Hematopoietic multipotent progenitor cell (in vitro differentiated cells): Measurements from ENCODE around the gene PPP2R5A. TPM values are rescaled to one million over a fixed set of nuclear protein-coding genes. Genes with fewer than 3 reads are reported as not detected.
"Not testable (repeated sequence)": the region's sequence is repeated elsewhere in the genome, so short reads cannot be mapped to it uniquely, and the experiment has no call there.

ENCODE experiments used
- DNase-seq, 3 donors: peaks; one replicate each; pipeline ENCODE4 v3.0.0-alpha.2; 2011 to 2015; ENCODE audit warnings: low read depth in 2 of 3, low spot score in 2 of 3
- total RNA-seq: library from RNA; depleted of rRNA; stranded (reverse); fragments of >200 nt; gene quantifications from one replicate; pipeline ENCODE4 v1.2.3, GENCODE V29; 2012

The PPP2R5A gene
- total RNA-seq, 1 donor = 21.8 TPM

DNA sequence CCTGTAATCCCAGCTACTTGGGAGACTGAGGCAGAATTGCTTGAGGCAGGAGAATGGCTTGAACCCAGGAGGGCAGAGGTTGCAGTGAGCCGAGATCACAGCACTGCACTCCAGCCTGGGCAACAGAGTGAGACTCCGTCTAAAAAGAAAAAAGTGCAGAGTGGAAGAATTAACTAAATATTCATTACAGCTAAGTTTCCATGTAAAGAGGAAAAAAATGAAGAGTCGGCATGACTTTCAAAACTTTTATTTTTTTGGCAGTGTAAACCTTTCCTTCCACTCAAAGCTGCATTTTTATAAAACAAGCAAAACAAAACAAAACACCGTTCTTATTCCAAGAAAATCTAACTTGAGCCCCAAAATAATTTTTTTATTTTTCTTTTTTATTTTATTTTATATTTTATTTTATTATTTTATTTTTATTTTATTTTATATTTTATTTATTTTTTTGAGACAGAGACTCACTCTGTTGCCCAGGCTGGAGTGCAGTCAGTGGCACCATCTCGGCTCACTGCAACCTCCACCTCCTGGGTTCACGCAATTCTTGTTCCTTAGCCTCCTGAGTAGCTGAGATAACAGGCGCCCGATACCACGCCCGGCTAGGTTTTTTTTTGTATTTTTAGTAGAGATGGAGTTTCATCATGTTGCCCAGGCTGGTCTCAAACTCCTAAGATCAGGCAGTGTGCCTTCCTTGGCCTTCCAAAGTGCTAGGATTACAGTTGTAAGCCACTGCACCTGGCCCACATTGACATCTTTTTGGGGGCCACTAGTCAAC, 66.6 kb downstream of the PPP2R5A start:
- DNase-seq = no peak

DNA sequence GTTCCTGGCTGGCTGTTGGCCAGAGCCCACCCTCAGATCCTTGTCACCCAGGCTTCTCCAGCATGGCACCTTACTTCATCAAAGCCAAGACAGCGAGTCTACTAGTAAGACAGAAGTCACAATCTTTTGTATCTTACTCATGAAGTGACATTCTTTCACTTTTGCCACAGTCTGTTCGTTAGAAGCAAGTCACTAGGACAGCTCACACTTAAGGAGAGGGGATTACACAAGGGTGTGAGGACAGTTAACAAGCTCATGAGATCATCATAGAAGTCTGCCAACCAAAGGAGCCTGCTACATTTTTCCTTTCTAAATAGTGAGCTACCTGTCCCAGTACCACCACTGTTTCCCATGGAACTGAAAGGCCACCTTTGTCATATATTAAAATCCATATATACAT, 68.0 kb downstream of the PPP2R5A start:
- no peak for DNase-seq

DNA sequence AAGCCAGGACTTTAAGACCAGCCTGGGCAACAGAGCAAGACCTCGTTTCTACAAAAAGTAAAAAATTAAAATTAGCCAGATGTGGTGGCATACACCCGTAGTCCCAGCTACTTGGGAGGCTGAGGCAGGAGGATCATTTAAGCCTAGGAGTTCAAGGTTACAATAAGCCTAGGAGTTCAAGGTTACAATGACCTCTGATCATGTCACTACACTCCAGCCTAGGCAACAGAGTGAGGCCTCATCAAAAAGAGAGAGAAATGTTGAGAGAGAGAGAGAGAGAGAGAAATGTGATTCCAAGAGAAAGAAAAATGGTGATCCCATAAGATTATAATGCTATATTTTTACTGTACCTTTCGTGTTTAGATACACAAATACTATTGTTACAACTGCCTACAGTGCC, 69.3 kb downstream of the PPP2R5A start:
- no peak for DNase-seq

DNA sequence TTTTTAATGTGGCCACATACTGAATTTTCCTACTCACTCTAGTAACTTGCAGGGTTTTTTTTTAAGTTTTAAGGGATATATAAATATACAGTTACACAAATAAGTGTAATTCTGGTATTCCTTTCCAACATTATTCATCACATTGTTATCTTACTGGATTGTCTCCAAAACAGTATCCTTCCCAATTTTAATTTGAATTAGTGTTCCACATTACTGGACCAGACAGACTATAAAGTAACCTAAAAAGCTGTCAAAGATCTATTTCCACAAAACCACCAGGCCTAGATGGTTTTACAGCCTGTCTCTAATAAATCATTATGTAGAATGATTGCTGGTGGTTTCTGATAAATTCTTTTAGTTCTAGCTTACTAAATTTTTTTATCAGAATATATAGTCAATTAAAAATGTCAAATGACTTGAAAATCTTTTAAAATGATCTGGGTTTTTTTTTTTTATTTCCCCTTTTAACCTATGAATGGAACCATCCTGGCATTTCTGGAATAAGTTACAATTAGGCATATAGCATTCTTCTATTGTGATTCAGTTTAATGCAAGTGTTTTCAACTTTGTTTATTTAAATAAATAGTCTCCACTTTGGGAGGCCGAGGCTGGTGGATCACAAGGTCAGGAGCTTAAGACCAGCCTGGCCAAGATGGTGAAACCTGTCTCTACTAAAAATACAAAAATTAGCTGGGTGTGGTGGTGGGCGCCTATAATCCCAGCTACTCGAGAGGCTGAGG, 70.2 kb downstream of the PPP2R5A start:
- DNase-seq = no peak

DNA sequence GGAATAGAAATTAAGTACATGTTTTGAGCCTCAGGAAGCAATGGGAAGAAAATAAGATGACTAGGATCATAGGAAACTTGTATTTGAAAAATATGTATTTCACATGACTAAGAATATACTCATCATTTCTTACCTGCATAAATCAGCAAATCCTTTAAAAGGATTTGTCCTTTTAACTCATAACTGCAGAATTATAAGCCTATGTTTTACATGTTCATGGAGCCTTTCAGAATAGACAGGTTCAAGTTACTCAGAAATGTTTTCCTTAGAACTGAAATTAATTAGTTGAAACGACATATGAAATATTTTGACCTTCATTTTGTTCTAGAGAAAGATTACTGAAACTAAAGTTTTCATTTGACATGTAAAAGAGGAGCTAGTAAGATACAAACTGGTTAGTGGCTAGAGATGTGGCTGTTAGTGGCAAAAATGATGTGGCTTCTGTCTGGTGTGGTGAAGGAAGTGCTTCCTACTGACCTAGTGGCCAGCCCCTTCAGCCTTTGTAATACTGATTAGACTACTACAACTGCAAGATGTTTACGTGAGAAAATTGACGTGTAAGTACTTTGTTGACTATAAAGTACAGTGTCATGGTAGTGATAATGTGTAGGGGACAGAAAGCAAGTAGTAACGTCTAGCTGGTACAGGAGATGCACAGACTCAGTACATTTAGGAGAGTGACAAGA, 74.7 kb downstream of the PPP2R5A start:
- no peak for DNase-seq

DNA sequence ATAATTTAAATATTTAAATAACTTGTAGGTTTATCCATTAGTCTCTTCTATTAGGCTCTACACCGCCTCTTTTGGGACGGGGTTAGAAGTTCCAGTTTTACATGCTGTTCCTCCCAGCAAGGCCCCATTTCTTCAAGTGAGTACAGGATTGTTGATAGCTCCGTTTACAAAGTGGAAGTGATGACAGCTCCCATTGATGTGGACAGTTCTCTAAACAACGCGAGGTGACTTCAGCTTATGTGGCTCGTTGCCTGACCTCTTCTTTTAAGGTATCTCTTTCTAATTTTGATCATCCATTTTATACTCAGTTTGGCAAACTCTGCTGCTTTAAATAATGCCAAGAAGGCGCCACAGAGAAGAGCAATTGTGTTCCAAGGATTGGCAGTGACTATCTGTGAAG, 79.8 kb downstream of the PPP2R5A start:
- DNase-seq = no peak

DNA sequence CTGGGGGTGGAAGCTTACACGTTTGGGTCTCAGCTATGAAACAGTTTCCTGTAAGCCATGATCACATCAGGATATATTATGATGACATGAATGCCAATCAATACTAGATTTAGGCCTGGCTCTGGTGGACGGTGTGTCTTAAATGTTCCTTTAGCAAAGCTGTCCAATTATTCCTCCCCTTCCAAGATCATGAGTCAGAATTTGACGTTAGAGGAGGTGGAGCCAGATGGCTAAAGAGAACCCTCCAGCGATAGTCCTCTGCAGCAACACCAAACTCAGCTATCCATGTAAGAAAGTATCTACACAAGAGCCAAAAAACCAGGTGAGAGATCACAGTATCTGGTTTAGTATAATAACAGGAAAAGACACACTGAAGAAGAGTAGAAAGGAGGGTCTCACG, 81.7 kb downstream of the PPP2R5A start:
- DNase-seq = no peak

DNA sequence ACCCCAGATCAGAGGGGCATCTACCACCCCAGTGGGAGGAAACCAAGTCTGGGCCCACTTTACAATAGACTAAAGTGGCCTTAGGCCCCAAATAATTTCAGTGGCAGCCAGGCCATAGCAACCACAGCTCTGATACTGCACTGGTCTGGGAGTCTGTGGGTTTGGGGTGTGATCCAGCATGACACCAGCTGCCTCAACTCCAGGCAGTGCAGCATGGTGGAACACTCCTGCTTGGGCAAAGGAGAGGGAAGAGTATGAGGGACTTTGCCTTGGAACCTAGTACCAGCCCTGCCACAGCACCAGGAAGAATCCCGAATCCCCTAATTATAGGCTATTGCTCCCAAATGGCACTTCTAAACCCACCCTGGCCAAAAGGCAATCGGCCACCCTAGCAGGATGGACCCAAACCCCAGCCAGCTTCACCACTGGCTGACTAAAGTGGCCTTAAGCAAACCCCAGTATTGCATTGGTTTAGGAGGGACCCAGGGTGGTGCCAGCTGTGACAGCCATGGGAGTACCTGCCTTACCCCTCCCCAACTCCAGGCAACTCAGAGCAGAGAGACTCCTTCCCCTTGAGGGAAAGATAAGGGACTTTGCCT, 82.4 kb downstream of the PPP2R5A start:
- no peak for DNase-seq

DNA sequence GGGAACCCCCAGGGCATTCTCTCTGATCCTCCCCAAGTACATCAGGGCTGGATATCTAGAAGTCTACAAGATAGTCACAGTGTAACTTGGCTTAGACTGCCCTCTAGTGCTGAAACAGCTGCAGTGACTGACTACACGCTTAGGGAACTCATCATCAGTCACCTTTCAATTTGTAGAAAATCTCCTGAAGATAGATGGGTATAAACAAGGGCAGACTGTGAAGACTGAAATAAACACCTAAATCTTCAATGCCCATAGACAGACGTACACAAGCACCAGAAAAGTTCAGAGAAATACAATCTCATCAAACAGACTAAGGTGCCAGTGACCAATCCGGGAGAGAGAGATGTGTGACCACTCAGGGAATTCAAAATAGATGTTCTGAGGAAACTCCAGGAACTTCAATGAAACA, 82.9 kb downstream of the PPP2R5A start:
- DNase-seq = peak; percentile 23 to 85 (median 61)

DNA sequence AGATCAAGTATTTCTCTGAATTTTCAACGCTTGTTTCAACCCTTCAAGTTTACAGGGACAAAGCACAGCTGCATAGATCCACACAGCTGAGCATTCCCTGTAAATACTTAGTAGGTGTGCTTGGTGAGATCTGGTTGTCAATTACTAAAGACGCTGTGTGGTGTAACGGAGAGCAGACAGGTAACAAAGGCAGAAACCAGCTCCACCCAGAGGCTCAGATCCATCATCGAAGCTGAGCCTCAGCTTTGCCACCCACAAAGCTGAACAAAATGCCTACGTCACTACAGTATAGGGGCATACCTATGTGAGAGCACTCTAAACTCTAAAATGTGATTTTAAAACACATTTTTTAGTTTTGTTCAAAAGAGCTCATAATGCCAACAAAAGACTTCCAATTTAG, 90.8 kb downstream of the PPP2R5A start:
- DNase-seq = no peak

DNA sequence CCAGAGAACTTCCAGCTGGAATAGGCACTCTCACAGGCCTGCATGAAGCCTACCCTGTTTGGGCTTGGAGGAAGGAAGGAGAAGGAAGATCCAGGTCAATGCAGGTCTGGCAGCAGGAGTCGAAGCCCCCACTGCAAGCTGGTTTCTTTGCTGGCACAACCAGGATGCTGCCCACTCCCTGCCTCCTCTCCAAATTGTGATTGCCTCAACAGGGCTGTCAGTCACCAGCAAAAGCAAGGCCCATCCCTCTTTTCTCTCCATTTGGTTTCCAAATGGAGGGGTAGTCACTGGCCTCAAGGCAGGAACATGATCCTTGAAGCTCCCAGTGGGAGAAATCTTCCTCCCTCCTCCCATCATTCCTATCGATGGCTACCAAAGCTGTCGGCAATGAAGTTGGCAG, 92.4 kb downstream of the PPP2R5A start:
- DNase-seq = no peak

DNA sequence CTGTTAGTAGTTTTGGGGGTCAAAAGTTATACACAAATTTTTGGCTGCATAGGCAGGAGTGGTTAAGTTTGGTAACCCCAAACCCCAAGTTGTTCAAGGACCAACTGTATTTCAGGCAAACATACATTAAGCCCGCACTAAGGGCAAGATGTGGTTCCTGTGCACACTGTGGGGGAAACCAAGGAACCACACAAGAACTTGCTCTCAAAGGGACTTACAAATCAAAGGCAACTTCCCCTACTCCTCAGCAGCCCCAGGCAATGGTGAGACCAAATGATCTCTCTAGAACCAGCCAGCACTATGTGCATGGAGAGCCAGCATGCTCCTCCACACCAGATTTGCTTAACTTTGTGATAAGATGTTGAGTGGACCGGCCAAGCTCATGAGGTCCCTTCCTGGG, 94.2 kb downstream of the PPP2R5A start:
- no peak for DNase-seq

DNA sequence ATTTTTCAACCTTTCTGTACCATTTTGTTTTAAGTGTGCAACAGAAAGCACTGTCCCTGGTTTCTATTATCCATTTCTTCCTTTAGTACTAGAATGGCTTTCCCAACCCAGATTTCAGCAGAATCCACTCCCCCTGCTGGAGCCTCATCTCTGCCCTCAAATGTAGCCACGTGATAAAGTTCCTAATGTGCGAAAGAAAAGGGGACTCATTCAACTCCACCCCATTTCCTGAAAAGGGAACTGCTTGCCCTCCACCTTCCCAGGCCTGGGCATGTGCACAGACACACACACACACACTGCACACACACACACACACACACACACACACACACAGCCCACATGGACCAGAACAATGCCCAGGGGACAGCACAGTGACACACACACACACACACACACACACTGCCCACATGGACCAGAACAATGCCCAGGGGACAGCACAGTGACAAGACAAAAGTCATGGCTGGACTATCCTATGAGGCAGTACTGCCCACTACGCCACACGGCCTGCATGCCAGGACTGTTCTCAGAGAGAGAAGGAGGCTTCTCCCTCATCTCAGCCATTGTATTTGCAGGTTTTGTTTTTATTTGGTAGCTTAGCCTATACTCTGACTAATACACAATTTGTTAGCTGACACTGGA, 96.3 kb downstream of the PPP2R5A start:
- DNase-seq = no peak

DNA sequence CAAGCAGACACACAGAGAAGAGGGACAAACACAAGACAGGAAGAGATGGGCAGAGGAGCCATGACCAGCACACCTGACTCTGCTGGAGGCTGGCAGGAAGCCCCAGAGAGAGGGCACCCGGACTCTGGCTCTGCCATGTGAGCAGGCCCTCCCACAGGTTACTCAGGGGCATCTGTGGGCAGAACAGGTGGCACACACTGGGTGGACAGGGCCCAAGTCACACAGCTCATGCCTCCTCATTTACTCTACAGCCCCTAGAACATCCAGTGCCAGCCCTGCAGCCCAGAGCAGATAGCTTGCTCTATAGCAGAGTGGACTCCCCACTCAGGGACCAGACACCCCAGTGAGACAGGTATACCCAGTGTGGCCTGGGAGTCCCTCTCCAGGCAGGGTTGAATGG, 100.8 kb downstream of the PPP2R5A start:
- DNase-seq = no peak

DNA sequence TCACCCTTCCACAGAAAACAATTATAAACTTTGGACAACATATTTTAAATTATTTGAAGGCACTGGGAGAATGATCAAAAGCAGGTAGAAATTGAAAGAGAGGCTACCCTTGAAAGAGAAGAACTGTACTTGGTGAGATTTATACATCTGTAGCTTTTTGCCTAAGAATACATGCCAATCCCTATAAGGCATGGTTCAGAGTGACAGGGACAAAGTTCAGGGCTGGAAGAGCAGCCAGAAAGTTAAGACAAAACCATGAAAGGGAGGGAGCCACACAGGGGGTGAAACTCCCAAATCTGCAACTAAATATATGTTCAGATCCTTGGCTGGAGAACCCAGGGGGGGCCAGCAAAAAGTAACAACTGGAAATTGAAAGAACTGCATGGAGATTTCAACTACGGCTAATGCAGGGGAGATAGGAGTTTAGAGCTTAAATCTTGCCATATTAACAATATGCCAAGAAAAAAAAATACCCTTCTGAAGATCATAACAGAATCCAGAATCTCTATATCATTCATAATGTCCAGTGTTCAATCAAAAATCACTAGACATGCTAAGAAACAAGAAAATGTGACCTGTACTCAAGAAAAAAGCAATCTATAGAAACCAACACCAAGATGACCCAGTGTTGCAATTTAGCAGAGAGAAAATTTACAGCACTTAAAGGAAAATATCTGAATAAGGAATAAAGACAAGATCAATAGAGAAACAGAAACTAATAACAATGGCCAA, 103.9 kb downstream of the PPP2R5A start:
- DNase-seq = no peak

DNA sequence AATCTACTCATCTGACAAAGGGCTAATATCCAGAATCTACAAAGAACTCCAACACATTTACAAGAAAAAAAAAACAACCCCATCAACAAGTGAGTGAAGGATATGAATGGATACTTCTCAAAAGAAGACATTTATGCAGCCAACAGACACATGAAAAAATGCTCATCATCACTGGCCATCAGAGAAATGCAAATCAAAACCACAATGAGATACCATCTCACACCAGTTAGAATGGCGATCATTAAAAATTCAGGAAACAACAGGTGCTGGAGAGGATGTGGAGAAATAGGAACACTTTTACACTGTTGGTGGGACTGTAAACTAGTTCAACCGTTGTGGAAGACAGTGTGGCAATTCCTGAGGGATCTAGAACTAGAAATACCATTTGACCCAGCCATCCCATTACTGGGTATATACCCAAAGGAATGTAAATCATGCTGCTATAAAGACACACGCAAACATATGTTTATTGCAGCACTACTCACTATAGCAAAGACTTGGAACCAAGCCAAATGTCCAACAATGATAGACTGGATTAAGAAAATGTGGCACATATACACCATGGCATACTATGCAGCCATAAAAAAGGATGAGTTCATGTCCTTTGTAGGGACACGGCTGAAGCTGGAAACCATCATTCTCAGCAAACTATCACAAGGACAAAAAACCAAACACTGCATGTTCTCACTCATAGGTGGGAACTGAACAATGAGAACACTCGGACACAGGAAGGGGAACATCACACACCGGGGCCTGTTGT, 110.6 kb downstream of the PPP2R5A start:
- DNase-seq = not testable (repeated sequence)

DNA sequence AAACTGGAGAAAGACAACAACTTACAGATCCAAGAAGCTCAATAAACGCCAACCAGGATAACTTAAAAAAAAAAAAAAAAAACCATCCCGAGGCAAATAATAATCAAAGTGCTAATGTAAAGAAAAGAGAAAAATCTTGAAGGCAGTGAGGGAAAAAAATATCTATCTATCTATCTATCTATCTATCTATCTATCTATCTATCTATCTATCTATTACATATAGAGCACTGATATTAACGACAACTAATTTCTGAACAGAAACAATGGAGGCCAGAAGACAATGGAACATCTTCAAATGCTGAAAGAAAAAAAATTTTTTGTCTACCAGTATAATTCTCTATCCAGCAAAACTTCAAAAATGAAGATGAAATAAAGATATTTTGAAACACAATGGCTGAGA, 111.4 kb downstream of the PPP2R5A start:
- DNase-seq = peak in 1 of 3 donors; percentile 42

DNA sequence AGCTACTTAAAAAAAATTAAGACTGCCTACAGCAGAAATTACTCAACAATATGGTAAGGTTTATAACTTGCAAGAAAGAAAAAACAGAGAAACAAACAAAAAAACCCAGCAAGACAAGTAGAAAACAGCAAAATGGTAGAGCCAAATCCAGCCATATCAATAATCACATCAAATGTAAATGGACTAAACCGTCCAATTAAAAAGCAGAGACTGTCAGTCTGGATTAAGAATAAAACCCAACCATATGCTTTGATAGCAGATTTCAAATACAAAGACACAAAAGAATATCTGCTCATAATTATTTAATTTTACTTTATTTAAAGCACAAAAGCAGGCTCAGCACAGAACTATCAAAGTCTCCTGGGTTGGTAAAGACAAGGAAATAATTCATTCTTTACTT, 112.0 kb downstream of the PPP2R5A start:
- DNase-seq = no peak

DNA sequence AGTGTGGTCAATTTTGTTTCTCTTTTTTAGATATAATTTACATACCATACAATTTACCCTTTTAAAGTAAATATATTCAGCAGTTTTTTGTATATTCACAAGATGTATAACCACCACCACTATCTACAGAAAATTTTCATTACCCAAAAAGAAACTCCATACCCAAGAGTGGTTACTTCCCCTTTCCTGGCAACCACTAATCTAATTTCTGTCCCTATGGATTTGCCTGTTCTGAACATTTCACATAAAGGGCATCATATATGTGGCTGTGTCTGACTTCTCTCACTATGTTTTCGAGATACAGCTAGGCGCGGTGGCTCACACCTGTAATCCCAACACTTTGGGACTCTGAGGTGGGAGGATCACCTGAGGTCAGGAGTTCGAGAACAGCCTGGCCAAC, 115.8 kb downstream of the PPP2R5A start:
- no peak for DNase-seq
